Neuronal stem cell (in vitro differentiated cells): ENCODE measurements around the gene AKAP12. TPM values are rescaled to one million over a fixed set of nuclear protein-coding genes. Genes with fewer than 3 reads are reported as not detected.

Experiments used
- DNase-seq: peaks from one replicate; pipeline ENCODE4 v3.0.0-alpha.2; 2013; ENCODE audit warnings: low spot score
- H2AFZ ChIP-seq: one replicate; pipeline ENCODE4 v1.6.1; 2013; ENCODE audit warnings: mild to moderate bottlenecking, low read length, inconsistent platforms
- H2AK5ac ChIP-seq: 2 replicates; pipeline ENCODE4 v1.6.1; 2013; ENCODE audit warnings: low read depth, mild to moderate bottlenecking, inconsistent platforms, low read length, moderate library complexity, mixed read lengths
- H2BK120ac ChIP-seq: 2 replicates; pipeline ENCODE4 v1.6.1; 2013; ENCODE audit warnings: low read depth, mild to moderate bottlenecking, inconsistent platforms, low read length, moderate library complexity, mixed read lengths
- H2BK12ac ChIP-seq: one replicate; pipeline ENCODE4 v1.6.1; 2013; ENCODE audit warnings: low read length, inconsistent platforms
- H2BK15ac ChIP-seq: 2 replicates; pipeline ENCODE4 v1.6.1; 2013; ENCODE audit warnings: mild to moderate bottlenecking, low read length, inconsistent platforms, mixed read lengths
- H2BK5ac ChIP-seq: one replicate; pipeline ENCODE4 v1.6.1; 2013; ENCODE audit warnings: inconsistent platforms, mild to moderate bottlenecking, low read length, moderate library complexity
- H3K14ac ChIP-seq: one replicate; pipeline ENCODE4 v1.6.1; 2013; ENCODE audit warnings: low read length, inconsistent platforms
- H3K18ac ChIP-seq: 2 replicates; pipeline ENCODE4 v1.6.1; 2013; ENCODE audit warnings: low read length, inconsistent platforms
- H3K23ac ChIP-seq: 2 replicates; pipeline ENCODE4 v1.6.1; 2013; ENCODE audit warnings: low read depth, mild to moderate bottlenecking, mixed read lengths, low read length, inconsistent platforms; ENCODE audit not compliant: poor library complexity
- H3K27ac ChIP-seq: replicated peaks from 3 replicates; pipeline ENCODE4 v1.5.1; 2013; ENCODE audit warnings: low read length, inconsistent platforms
- H3K27me3 ChIP-seq, 3 experiments: 2 replicates each; pipeline ENCODE4 v1.6.1; 2013; ENCODE audit warnings: low read length in 3 of 3, mild to moderate bottlenecking in 2 of 3, inconsistent platforms in 1 of 3, low read depth in 1 of 3, mixed read lengths in 1 of 3, moderate library complexity in 1 of 3; ENCODE audit not compliant: control insufficient read depth in 3 of 3, insufficient read depth in 3 of 3
- H3K36me3 ChIP-seq, 2 donors: replicated peaks in 1 of 2; 2 replicates each; pipeline ENCODE4 v1.6.1; 2013; ENCODE audit warnings: low read length in 2 of 2; ENCODE audit not compliant: control insufficient read depth in 2 of 2, insufficient read depth in 2 of 2
- H3K4ac ChIP-seq: 2 replicates; pipeline ENCODE4 v1.6.1; 2013; ENCODE audit warnings: inconsistent platforms, mild to moderate bottlenecking, low read length, moderate library complexity
- H3K4me1 ChIP-seq, 2 donors: 1 replicate in 1 of 2; 2 replicates in 1 of 2; pipeline ENCODE4 v1.6.1; 2013; ENCODE audit warnings: low read length in 2 of 2, low read depth in 1 of 2; ENCODE audit not compliant: control insufficient read depth in 2 of 2, insufficient read depth in 1 of 2
- H3K4me2 ChIP-seq: one replicate; pipeline ENCODE4 v1.6.1; 2013; ENCODE audit warnings: mild to moderate bottlenecking, low read length, inconsistent platforms; ENCODE audit not compliant: insufficient read depth, poor library complexity, severe bottlenecking
- H3K4me3 ChIP-seq, 2 donors: 2 replicates each; pipeline ENCODE4 v1.5.1; 2013; ENCODE audit warnings: low read length in 2 of 2, mild to moderate bottlenecking in 2 of 2, inconsistent platforms in 1 of 2, moderate library complexity in 1 of 2
- H3K79me1 ChIP-seq: one replicate; pipeline ENCODE4 v1.6.1; 2013; ENCODE audit warnings: low read depth, mild to moderate bottlenecking, inconsistent platforms, low read length, moderate library complexity
- H3K9ac ChIP-seq: one replicate; pipeline ENCODE4 v1.6.1; 2013; ENCODE audit warnings: mild to moderate bottlenecking, low read depth, low read length, inconsistent platforms; ENCODE audit not compliant: poor library complexity
- H3K9me3 ChIP-seq, 2 donors: replicated peaks in 1 of 2; 2 replicates each; pipeline versions ENCODE3 to v1.6.1; 2013; ENCODE audit warnings: low read length in 2 of 2, mild to moderate bottlenecking in 2 of 2, inconsistent platforms in 1 of 2, low read depth in 1 of 2, mixed read lengths in 1 of 2, moderate library complexity in 1 of 2; ENCODE audit not compliant: control insufficient read depth in 2 of 2, insufficient read depth in 1 of 2
- H4K8ac ChIP-seq: one replicate; pipeline ENCODE4 v1.6.1; 2013; ENCODE audit warnings: low read depth, mild to moderate bottlenecking, inconsistent platforms, low read length, moderate library complexity
- H4K91ac ChIP-seq: one replicate; pipeline ENCODE4 v1.6.1; 2013; ENCODE audit warnings: low read length, low read depth, mild to moderate bottlenecking, inconsistent platforms; ENCODE audit not compliant: poor library complexity
- WGBS, 2 donors: extraction: QIAGEN DNeasy Blood & Tissue Kit; methylation state at CpG; one replicate each; pipeline ENCODE4 v1.1.7; 2013; ENCODE audit warnings: missing lambda C conversion rate in 2 of 2, mixed read lengths in 1 of 2; ENCODE audit not compliant: insufficient read length in 2 of 2, insufficient replicate concordance in 1 of 2; ENCODE audit errors: extremely low coverage in 2 of 2; 5-methylcytosine and 5-hydroxymethylcytosine counted together
- polyA plus RNA-seq, 2 experiments: library from polyadenylated mRNA; stranded (reverse); fragments of 200-250 nt; gene quantifications; one replicate each; pipeline ENCODE4 v1.2.3, GENCODE V29; 2013

AKAP12 gene
- 25.6 TPM for polyA plus RNA-seq (2013, experiment 1 of 2)
- polyA plus RNA-seq (2013, experiment 2 of 2) = 25.6 TPM

GRCh38 chr6:151239603-151240035 is at the start of gene AKAP12:
AKAP12 (plus strand) TSS chr6:151239967; CDS start chr6:151240563, 596 bp downstream.
- Histone ChIP-seq H3K14ac (peak within 1 kb of the TSS; percentile 58), H3K27ac (peak within 1 kb of the TSS; percentile 97)

GRCh38 chr6:151191527-151191926 is 48.2 kb upstream of the AKAP12 start:
- no peak overlapping the region for H3K23ac ChIP-seq

More at GRCh38 chr6:151239603-151240035, at the start of gene AKAP12:
- H3K4me2 ChIP-seq = peak within 1 kb of the TSS; percentile 76
- H2AK5ac ChIP-seq = no peak within 1 kb of the TSS
- WGBS, 2 donors = no CpG with 5 or more reads among the region's 23 CpGs
- H2BK12ac ChIP-seq = peak within 1 kb of the TSS; percentile 8
- H3K9me3 ChIP-seq = no peaks in the 10 kb centered on the region
- H3K23ac ChIP-seq = peak within 1 kb of the TSS; percentile 77
- peak within 1 kb of the TSS; percentile 89 for H3K9ac ChIP-seq
- H3K4me3 ChIP-seq = peak within 1 kb of the TSS; percentile 87 to 93
- peak within 1 kb of the TSS; percentile 97 for H2BK15ac ChIP-seq
- H2BK120ac ChIP-seq = peak within 1 kb of the TSS; percentile 19
- H3K27me3 ChIP-seq = peaks cover 0 to 2% (median 0%) of the 10 kb centered on the region in 3 experiments
- peak within 1 kb of the TSS; percentile 97 for H3K18ac ChIP-seq
- peak within 1 kb of the TSS; percentile 97 for H2AFZ ChIP-seq
- H4K91ac ChIP-seq = no peak within 1 kb of the TSS
- no peak within 1 kb of the TSS for H3K4ac ChIP-seq
- H2BK5ac ChIP-seq = peak within 1 kb of the TSS; percentile 94
- no peaks in the 10 kb centered on the region for H3K36me3 ChIP-seq
- H4K8ac ChIP-seq = no peak within 1 kb of the TSS
- peaks cover 2% of the 10 kb centered on the region for H3K79me1 ChIP-seq
- DNase-seq = no peak
- peaks cover 8 to 21% of the 10 kb centered on the region in 2 donors for H3K4me1 ChIP-seq

DNA sequence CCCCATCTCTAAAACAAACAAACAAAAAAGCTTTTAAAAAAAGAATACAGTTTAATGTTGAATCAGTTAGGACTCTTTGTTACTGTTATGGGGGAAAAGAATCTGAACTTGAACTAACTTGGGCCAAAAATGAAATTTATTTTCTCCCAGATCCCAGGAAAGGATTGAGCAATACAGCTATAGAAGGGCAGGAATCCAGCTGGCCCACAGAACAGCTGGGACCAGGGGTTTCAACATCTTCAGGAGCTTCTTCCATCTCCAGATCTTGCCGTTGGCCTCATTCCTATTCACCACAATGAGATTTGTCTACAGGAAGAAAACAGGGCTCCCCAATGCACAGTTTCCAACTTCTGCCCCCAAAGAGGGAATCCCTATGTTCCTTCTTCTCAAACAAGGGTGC is 43.2 kb upstream of the AKAP12 start:
- Histone ChIP-seq H2AFZ (no peak overlapping the region), H2BK15ac (no peak overlapping the region), H2BK12ac (no peak overlapping the region), H2BK5ac (no peak overlapping the region), H3K36me3 (no peaks in the 10 kb centered on the region), H3K27me3 (no peaks in the 10 kb centered on the region), H3K4ac (no peak overlapping the region), H3K23ac (no peak overlapping the region), H3K4me2 (no peak overlapping the region), H4K8ac (no peak overlapping the region), H3K27ac (no peak overlapping the region), H3K9ac (no peak overlapping the region), H4K91ac (no peak overlapping the region), H3K79me1 (no peaks in the 10 kb centered on the region), H3K4me3 (no peak overlapping the region), H3K14ac (no peak overlapping the region), H2AK5ac (no peak overlapping the region), H2BK120ac (no peak overlapping the region), H3K18ac (no peak overlapping the region), H3K4me1 (no peaks in the 10 kb centered on the region), H3K9me3 (peaks cover 0 to 6% of the 10 kb centered on the region in 2 donors)
- no CpG with 5 or more reads among the region's 1 CpG for WGBS, 2 donors
- no peak for DNase-seq

More at GRCh38 chr6:151191527-151191926, 48.2 kb upstream of the AKAP12 start:
- Histone ChIP-seq H2BK5ac (no peak overlapping the region), H3K4me3 (no peak overlapping the region), H2BK15ac (no peak overlapping the region), H2AFZ (no peak overlapping the region), H4K91ac (no peak overlapping the region), H3K79me1 (no peaks in the 10 kb centered on the region), H3K9me3 (peaks cover 0 to 6% of the 10 kb centered on the region in 2 donors), H3K4ac (no peak overlapping the region), H3K27ac (no peak overlapping the region), H3K4me1 (peaks cover 0 to 5% of the 10 kb centered on the region in 2 donors), H2AK5ac (no peak overlapping the region), H3K27me3 (no peaks in the 10 kb centered on the region), H3K14ac (no peak overlapping the region), H3K36me3 (no peaks in the 10 kb centered on the region), H3K18ac (no peak overlapping the region), H4K8ac (no peak overlapping the region), H3K4me2 (no peak overlapping the region), H2BK120ac (no peak overlapping the region), H3K9ac (no peak overlapping the region), H2BK12ac (no peak overlapping the region)
- DNase-seq = no peak
- WGBS, 2 donors = no CpG with 5 or more reads among the region's 4 CpGs

- Histone ChIP-seq H2AFZ (no peak overlapping the region), H4K8ac (no peak overlapping the region), H3K27me3 (no peaks in the 10 kb centered on the region), H3K4me2 (no peak overlapping the region), H2BK120ac (no peak overlapping the region), H3K27ac (no peak overlapping the region), H3K18ac (no peak overlapping the region), H3K9ac (no peak overlapping the region), H2BK12ac (no peak overlapping the region), H4K91ac (no peak overlapping the region), H3K36me3 (no peaks in the 10 kb centered on the region), H3K23ac (no peak overlapping the region), H3K9me3 (peaks cover 0 to 6% of the 10 kb centered on the region in 2 donors), H3K4me3 (no peak overlapping the region), H2BK5ac (no peak overlapping the region), H3K14ac (no peak overlapping the region), H3K4me1 (no peaks in the 10 kb centered on the region), H2BK15ac (no peak overlapping the region), H2AK5ac (no peak overlapping the region), H3K4ac (no peak overlapping the region), H3K79me1 (no peaks in the 10 kb centered on the region)
- no CpG with 5 or more reads among the region's 1 CpG for WGBS, 2 donors
- no peak for DNase-seq
Observed at GRCh38 chr6:151197556-151197955, 42.2 kb upstream of the AKAP12 start.
